ENCODE data around the gene CHSY3. TPM values are rescaled to one million over a fixed set of nuclear protein-coding genes. Genes with fewer than 3 reads are reported as not detected.

The CHSY3 gene
- total RNA-seq, 2 donors from 2014 or later: 24.3 to 28.3 TPM

DNA sequence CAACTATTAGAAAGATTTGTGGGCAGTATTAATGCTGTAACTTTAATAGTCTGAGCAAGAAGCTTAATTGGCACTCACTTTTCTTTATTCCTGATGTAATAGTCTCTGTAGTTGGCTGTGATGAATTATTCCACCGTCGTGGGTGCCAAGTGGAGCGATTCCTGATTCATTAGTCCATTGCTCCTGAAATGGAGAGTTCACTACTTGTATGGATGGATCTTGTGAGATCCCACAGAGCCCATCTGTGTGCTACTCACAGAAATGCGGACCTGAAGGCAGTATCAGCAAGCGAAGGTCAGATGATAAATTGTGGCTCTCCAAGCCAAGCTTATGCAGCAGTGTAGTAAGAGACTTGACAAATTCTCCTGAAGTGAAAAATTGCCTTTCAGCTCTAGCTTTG is 212.2 kb downstream of the CHSY3 start:
- no peak overlapping the region for H3K27ac ChIP-seq
- no peak overlapping the region for H3K4me3 ChIP-seq
- H3K27me3 ChIP-seq (replicated peaks; ENCODE audit: insufficient read depth): no peaks in the 10 kb centered on the region
- DNase-seq (ENCODE audit: low spot score): no peak
- TF ChIP-seq, protein P1, sequence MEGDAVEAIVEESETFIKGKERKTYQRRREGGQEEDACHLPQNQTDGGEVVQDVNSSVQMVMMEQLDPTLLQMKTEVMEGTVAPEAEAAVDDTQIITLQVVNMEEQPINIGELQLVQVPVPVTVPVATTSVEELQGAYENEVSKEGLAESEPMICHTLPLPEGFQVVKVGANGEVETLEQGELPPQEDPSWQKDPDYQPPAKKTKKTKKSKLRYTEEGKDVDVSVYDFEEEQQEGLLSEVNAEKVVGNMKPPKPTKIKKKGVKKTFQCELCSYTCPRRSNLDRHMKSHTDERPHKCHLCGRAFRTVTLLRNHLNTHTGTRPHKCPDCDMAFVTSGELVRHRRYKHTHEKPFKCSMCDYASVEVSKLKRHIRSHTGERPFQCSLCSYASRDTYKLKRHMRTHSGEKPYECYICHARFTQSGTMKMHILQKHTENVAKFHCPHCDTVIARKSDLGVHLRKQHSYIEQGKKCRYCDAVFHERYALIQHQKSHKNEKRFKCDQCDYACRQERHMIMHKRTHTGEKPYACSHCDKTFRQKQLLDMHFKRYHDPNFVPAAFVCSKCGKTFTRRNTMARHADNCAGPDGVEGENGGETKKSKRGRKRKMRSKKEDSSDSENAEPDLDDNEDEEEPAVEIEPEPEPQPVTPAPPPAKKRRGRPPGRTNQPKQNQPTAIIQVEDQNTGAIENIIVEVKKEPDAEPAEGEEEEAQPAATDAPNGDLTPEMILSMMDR (IDR thresholded peaks at IDR 0.05): no peak
- no peak for ATAC-seq (ENCODE audit: insufficient number of reproducible peaks, low FRiP score, low read depth)
- peaks cover 0 to 31% of the 10 kb centered on the region in 2 donors for H3K4me1 ChIP-seq (ENCODE audit: control insufficient read depth in 1 of 2, low read depth in 2 of 2)
- no peaks in the 10 kb centered on the region for H3K9me3 ChIP-seq
- H3K36me3 ChIP-seq: no peaks in the 10 kb centered on the region

DNA sequence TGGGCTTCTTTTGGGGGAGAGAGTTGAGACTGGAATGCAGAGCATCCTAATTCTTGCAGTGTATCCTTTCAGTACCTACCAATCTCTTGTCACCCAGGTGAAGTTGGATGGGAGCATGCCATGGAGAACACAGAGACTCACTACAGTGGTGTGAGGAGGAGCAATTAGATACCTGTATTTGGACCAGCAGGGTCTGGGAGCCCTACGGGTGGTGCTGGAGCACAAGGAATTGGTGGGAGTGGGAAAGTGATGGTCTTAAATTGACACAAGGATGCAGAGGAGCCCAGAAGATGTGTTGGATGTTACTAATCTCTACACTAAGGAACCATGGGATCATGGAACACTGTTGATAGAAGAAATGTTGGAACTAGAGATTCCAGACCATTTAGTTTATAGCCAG is 212.7 kb downstream of the CHSY3 start:
- H3K36me3 ChIP-seq: no peaks in the 10 kb centered on the region
- no peaks in the 10 kb centered on the region for H3K9me3 ChIP-seq
- H3K27me3 ChIP-seq (replicated peaks; ENCODE audit: insufficient read depth): no peaks in the 10 kb centered on the region
- H3K4me1 ChIP-seq (ENCODE audit: control insufficient read depth in 1 of 2, low read depth in 2 of 2): peaks cover 0 to 31% of the 10 kb centered on the region in 2 donors
- no peak for DNase-seq (ENCODE audit: low spot score)
- ATAC-seq (ENCODE audit: insufficient number of reproducible peaks, low FRiP score, low read depth): no peak
- no peak overlapping the region for H3K4me3 ChIP-seq
- H3K27ac ChIP-seq: no peak overlapping the region
- TF ChIP-seq, protein P1 (IDR thresholded peaks at IDR 0.05): no peak

DNA sequence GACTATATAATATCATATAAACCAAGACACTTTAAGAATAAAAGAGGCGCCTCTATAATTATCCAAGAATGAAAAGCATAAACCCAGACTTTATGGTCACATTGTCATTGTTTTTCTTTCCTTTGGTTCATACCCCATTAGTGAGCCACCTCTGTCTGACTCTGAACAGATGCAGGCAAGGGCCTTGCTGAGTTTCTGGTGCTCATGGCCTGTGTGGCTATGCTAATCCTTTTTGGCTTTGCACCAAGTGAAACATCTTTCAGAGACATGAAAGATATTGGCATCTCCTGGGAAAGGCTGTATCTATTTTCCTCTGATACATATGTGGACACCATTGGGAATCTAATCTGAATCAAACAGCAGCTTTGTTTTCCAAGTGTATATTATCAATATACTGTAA is 222.5 kb downstream of the CHSY3 start:
- no peak overlapping the region for H3K4me3 ChIP-seq
- TF ChIP-seq, protein P1 (IDR thresholded peaks at IDR 0.05): no peak
- DNase-seq (ENCODE audit: low spot score) (no peak), ATAC-seq (ENCODE audit: insufficient number of reproducible peaks, low FRiP score, low read depth) (no peak)
- H3K4me1 ChIP-seq (ENCODE audit: control insufficient read depth in 1 of 2, low read depth in 2 of 2): peaks cover 0 to 25% of the 10 kb centered on the region in 2 donors
- no peaks in the 10 kb centered on the region for H3K9me3 ChIP-seq
- H3K27me3 ChIP-seq (replicated peaks; ENCODE audit: insufficient read depth): no peaks in the 10 kb centered on the region
- no peaks in the 10 kb centered on the region for H3K36me3 ChIP-seq
- no peak overlapping the region for H3K27ac ChIP-seq

DNA sequence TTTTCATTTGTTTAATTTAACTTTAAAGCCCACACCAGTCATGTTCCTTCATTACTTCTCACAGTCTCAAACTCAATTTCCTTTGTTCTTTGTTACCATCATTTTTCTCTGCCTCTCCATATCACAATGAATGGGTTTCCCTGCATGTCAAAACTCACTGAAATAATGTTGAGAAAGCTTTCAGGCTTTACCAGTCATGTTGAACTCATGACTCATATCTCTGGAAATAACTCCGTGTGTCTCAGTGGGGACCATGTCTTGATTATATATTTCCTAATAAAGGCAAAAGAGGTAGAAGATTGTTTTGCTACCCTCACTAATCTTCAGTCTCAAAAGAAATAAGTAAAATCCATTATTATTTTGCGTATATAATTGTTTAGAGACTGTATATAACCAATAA is 231.2 kb downstream of the CHSY3 start:
- no peaks in the 10 kb centered on the region for H3K36me3 ChIP-seq
- DNase-seq (ENCODE audit: low spot score) (no peak), ATAC-seq (ENCODE audit: insufficient number of reproducible peaks, low FRiP score, low read depth) (peak; percentile 91)
- TF ChIP-seq, protein P1 (IDR thresholded peaks at IDR 0.05): no peak
- no peak overlapping the region for H3K4me3 ChIP-seq
- H3K9me3 ChIP-seq: no peaks in the 10 kb centered on the region
- peaks cover 23 to 55% of the 10 kb centered on the region in 2 donors for H3K4me1 ChIP-seq (ENCODE audit: control insufficient read depth in 1 of 2, low read depth in 2 of 2)
- H3K27ac ChIP-seq: peak overlapping the region; percentile 87 to 92
- H3K27me3 ChIP-seq (replicated peaks; ENCODE audit: insufficient read depth): no peaks in the 10 kb centered on the region

DNA sequence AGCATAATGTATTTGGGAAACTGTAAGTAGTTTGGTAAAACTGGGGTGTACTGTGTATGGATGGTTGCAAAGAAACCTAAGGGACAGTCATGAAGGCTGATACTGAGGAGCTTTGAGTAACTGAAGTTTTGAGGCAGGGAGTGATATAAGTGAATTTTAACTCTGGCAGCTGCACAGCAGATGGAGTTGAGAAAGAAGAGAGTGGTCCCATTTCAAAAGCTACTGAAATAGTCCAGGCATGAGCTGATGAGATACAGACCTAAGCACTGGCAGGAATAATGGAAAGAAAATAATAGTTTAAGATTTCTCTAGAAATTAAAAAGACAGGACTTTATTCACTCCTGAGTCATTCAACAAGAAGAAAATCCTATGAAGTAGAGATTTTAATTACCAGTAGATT is 232.0 kb downstream of the CHSY3 start:
- H3K27ac ChIP-seq: peak overlapping the region; percentile 87 to 92
- DNase-seq (ENCODE audit: low spot score): no peak
- TF ChIP-seq, protein P1 (IDR thresholded peaks at IDR 0.05): no peak
- peak; percentile 40 for ATAC-seq (ENCODE audit: insufficient number of reproducible peaks, low FRiP score, low read depth)
- peaks cover 23 to 55% of the 10 kb centered on the region in 2 donors for H3K4me1 ChIP-seq (ENCODE audit: control insufficient read depth in 1 of 2, low read depth in 2 of 2)
- H3K27me3 ChIP-seq (replicated peaks; ENCODE audit: insufficient read depth): no peaks in the 10 kb centered on the region
- H3K9me3 ChIP-seq: no peaks in the 10 kb centered on the region
- no peak overlapping the region for H3K4me3 ChIP-seq
- no peaks in the 10 kb centered on the region for H3K36me3 ChIP-seq

All from thoracic aorta (tissue), 2 donors.